ENCODE measurements around the gene DIO1.

DIO1 gene

GRCh38 chr1:53938136-53938830 lies 44.3 kb downstream of the DIO1 start:
- no peak overlapping the region for H3K4me3 ChIP-seq (ENCODE audit: low read depth, low read length)
- H3K27me3 ChIP-seq (replicated peaks) = no peaks in the 10 kb centered on the region
- in situ Hi-C loops (cut with HindIII; ENCODE audit: low pct_ligation_motif_present, low sequenced_read_pairs) = no loop called here
- TF ChIP-seq, protein P1, sequence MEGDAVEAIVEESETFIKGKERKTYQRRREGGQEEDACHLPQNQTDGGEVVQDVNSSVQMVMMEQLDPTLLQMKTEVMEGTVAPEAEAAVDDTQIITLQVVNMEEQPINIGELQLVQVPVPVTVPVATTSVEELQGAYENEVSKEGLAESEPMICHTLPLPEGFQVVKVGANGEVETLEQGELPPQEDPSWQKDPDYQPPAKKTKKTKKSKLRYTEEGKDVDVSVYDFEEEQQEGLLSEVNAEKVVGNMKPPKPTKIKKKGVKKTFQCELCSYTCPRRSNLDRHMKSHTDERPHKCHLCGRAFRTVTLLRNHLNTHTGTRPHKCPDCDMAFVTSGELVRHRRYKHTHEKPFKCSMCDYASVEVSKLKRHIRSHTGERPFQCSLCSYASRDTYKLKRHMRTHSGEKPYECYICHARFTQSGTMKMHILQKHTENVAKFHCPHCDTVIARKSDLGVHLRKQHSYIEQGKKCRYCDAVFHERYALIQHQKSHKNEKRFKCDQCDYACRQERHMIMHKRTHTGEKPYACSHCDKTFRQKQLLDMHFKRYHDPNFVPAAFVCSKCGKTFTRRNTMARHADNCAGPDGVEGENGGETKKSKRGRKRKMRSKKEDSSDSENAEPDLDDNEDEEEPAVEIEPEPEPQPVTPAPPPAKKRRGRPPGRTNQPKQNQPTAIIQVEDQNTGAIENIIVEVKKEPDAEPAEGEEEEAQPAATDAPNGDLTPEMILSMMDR (IDR thresholded peaks at IDR 0.05; ENCODE audit: low read depth, low read length, missing control alignments) = no peak
- H3K27ac ChIP-seq = no peak overlapping the region
- DNase-seq = no peak
- no peaks in the 10 kb centered on the region for H3K36me3 ChIP-seq (replicated peaks)

GRCh38 chr1:53942127-53942957 lies 48.4 kb downstream of the DIO1 start:
- H3K27me3 ChIP-seq (replicated peaks) = no peaks in the 10 kb centered on the region
- H3K36me3 ChIP-seq (replicated peaks) = no peaks in the 10 kb centered on the region
- no peak for DNase-seq
- H3K4me3 ChIP-seq (ENCODE audit: low read depth, low read length) = no peak overlapping the region
- no peak overlapping the region for H3K27ac ChIP-seq
- in situ Hi-C loops (cut with HindIII; ENCODE audit: low pct_ligation_motif_present, low sequenced_read_pairs) = no loop called here
- TF ChIP-seq, protein P1 (IDR thresholded peaks at IDR 0.05; ENCODE audit: low read depth, low read length, missing control alignments) = no peak

GRCh38 chr1:53943090-53943489 lies 49.1 kb downstream of the DIO1 start:
- in situ Hi-C loops (cut with HindIII; ENCODE audit: low pct_ligation_motif_present, low sequenced_read_pairs) = no loop called here
- Histone ChIP-seq H3K27me3 (replicated peaks) (no peaks in the 10 kb centered on the region), H3K36me3 (replicated peaks) (no peaks in the 10 kb centered on the region), H3K4me3 (ENCODE audit: low read depth, low read length) (no peak overlapping the region), H3K27ac (no peak overlapping the region)
- no peak for DNase-seq
- TF ChIP-seq, protein P1 (IDR thresholded peaks at IDR 0.05; ENCODE audit: low read depth, low read length, missing control alignments) = no peak

DNA sequence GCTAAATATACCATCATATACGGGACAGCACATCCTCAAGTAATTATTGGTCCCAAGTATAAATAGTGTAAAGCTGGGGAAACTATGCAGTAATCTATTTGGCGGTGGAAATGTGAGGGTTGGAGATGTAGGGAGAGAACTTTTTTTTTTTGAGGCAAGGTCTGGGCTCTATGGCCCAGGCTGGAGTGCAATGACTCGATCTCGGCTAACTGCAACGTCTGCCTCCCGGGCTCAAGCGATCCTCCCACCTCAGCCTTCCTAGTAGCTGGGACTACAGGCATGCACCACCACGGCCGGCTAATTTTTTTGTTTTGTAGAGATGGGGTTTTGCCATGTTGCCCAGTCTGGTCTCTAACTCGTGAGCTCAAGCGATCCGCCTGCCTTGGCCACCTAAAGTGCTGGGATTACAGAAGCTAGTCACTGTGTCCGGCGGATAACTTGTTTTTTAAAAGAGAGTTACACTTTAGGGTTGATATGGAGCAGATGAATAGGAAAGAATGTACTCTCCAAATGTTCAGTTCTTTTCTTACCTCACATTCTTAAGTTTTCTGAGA lies 49.6 kb downstream of the DIO1 start:
- Histone ChIP-seq H3K36me3 (replicated peaks) (no peaks in the 10 kb centered on the region), H3K4me3 (ENCODE audit: low read depth, low read length) (no peak overlapping the region), H3K27me3 (replicated peaks) (no peaks in the 10 kb centered on the region), H3K27ac (no peak overlapping the region)
- no peak for DNase-seq
- in situ Hi-C loops (cut with HindIII; ENCODE audit: low pct_ligation_motif_present, low sequenced_read_pairs) = no loop called here
- TF ChIP-seq, protein P1 (IDR thresholded peaks at IDR 0.05; ENCODE audit: low read depth, low read length, missing control alignments) = no peak

- DNase-seq = no peak
Measured at GRCh38 chr1:53944469-53945182, 50.6 kb downstream of the DIO1 start.

More at GRCh38 chr1:53944469-53945182, 50.6 kb downstream of the DIO1 start:
- no peaks in the 10 kb centered on the region for H3K27me3 ChIP-seq (replicated peaks)
- in situ Hi-C loops (cut with HindIII; ENCODE audit: low pct_ligation_motif_present, low sequenced_read_pairs) = no loop called here
- TF ChIP-seq, protein P1 (IDR thresholded peaks at IDR 0.05; ENCODE audit: low read depth, low read length, missing control alignments) = no peak
- peak overlapping the region; percentile 76 for H3K27ac ChIP-seq
- H3K36me3 ChIP-seq (replicated peaks) = no peaks in the 10 kb centered on the region
- peak overlapping the region; percentile 97 for H3K4me3 ChIP-seq (ENCODE audit: low read depth, low read length)
